GM18909 (cell line): ENCODE data around the gene CYBB.
"Not testable (repeated sequence)": the region's sequence is repeated elsewhere in the genome, so short reads cannot be mapped to it uniquely, and the experiment has no call there.

Experiments
- ATAC-seq: cut with Tn5 transposase; IDR thresholded peaks from one replicate; pipeline ENCODE4 v1.9.1; 2021; ENCODE audit warnings: mild to moderate bottlenecking; ENCODE audit not compliant: unreplicated experiment, poor library complexity

CYBB gene

GRCh38 chrX:37779857-37780256 lies at the start of gene CYBB:
TSS of gene CYBB (plus strand) at chrX:37780059. CDS start at chrX:37780078, 19 bp downstream.
- peak; percentile 35 for ATAC-seq

- ATAC-seq: peak; percentile 61
Observed at GRCh38 chrX:37745354-37745753, 34.5 kb upstream of the CYBB start.

- ATAC-seq: peak; percentile 35
Observed at GRCh38 chrX:37745835-37746217, 34.0 kb upstream of the CYBB start.

- ATAC-seq: peak; percentile 89
Observed at GRCh38 chrX:37746218-37746941, 33.5 kb upstream of the CYBB start.

GRCh38 chrX:37746951-37747350 lies 32.9 kb upstream of the CYBB start:
- no peak for ATAC-seq

GRCh38 chrX:37752281-37752680 lies 27.6 kb upstream of the CYBB start:
- ATAC-seq: no peak

GRCh38 chrX:37752936-37753335 lies 26.9 kb upstream of the CYBB start:
- ATAC-seq: no peak

- ATAC-seq: no peak
Observed at GRCh38 chrX:37753384-37753783, 26.5 kb upstream of the CYBB start.

GRCh38 chrX:37754516-37754915 lies 25.3 kb upstream of the CYBB start:
- peak; percentile 19 for ATAC-seq

GRCh38 chrX:37755025-37755424 lies 24.8 kb upstream of the CYBB start:
- ATAC-seq: peak; percentile 92

GRCh38 chrX:37757082-37757481 lies 22.8 kb upstream of the CYBB start:
- ATAC-seq: no peak

GRCh38 chrX:37759351-37759750 lies 20.5 kb upstream of the CYBB start:
- ATAC-seq: no peak

GRCh38 chrX:37759878-37760418 lies 19.9 kb upstream of the CYBB start:
- ATAC-seq: no peak

- peak; percentile 42 for ATAC-seq
Observed at GRCh38 chrX:37763400-37763799, 16.5 kb upstream of the CYBB start.

GRCh38 chrX:37765507-37765906 lies 14.4 kb upstream of the CYBB start:
- no peak for ATAC-seq

GRCh38 chrX:37767430-37767829 lies 12.4 kb upstream of the CYBB start:
- ATAC-seq: no peak

GRCh38 chrX:37768866-37769265 lies 11.0 kb upstream of the CYBB start:
- not testable (repeated sequence) for ATAC-seq

GRCh38 chrX:37776283-37776986 lies 3.4 kb upstream of the CYBB start:
- peak; percentile 82 for ATAC-seq

- ATAC-seq: peak; percentile 18
Observed at GRCh38 chrX:37776987-37777325, 2.9 kb upstream of the CYBB start.

- no peak for ATAC-seq
Observed at GRCh38 chrX:37781081-37781480, 1.2 kb downstream of the CYBB start.

GRCh38 chrX:37781814-37782213 lies 2.0 kb downstream of the CYBB start:
- peak; percentile 4 for ATAC-seq

- no peak for ATAC-seq
Observed at GRCh38 chrX:37782359-37782758, 2.5 kb downstream of the CYBB start.
